BE2C (cell line): ENCODE data around the gene SEZ6.
A peak's percentile ranks its signal among the peaks of the same experiment; 100 is the strongest.

Experiments
- DNase-seq: peaks from one replicate; pipeline ENCODE4 v3.0.0-alpha.2; 2020
- H3K27me3 ChIP-seq: fragments of 250-450 bp; sonication (Bioruptor Pico); 2 replicates; pipeline ENCODE4 v1.5.1; 2020; ENCODE audit warnings: mild to moderate bottlenecking
- H3K36me3 ChIP-seq: fragments of 250-450 bp; sonication (Bioruptor Pico); 2 replicates; pipeline ENCODE4 v1.5.1; 2020; ENCODE audit warnings: mild to moderate bottlenecking
- H3K4me1 ChIP-seq: fragments of 250-450 bp; sonication (Bioruptor Pico); 2 replicates; pipeline ENCODE4 v1.5.1; 2020
- H3K4me3 ChIP-seq: 2 replicates; pipeline ENCODE4 v1.5.1; 2011; ENCODE audit warnings: low read depth, low read length
- H3K9me3 ChIP-seq: fragments of 250-450 bp; sonication (Bioruptor Pico); 2 replicates; pipeline ENCODE4 v1.5.1; 2020
- TF ChIP-seq, protein P1 (sequence below): IDR thresholded peaks from 2 replicates; pipeline ENCODE4 v1.5.1; 2012; ENCODE audit warnings: mild to moderate bottlenecking, low read depth, low read length

Gene SEZ6

DNA sequence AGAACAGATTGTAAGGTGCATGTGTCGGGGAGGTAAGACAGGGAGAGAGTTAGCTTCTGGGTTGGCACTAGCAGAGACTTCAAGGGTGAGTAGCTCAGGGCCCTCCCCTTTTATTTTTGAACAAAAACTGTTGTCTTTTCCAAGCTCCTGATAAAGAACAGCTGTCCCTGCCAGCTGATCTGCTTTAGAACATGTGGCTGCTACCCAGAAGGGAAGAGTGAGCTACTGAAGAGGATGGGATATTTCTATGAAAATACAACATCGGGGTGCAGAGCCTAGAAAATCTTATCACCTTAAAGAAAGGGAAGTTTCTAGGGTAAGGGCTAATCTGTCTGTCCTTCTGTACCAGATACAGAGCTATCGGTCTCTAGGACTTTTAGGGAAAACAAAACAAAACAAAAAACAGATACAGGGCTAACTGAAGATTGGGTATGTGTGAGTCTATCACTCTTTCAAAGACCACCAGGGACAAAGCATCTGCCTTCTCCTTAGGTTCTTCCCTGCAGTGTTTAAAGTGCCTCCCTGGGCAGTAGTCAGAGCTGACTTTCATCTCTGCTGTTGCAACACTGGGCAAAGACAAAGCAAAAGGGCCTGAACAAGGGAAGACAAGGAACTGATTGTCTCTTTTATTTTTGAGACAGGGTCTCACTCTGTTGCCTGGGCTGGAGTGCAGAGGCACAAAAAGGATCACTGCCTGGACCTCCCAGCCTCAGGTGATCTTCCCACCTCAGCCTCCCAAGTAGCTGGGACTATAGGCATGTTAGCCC is 97.9 kb downstream of the SEZ6 start:
- DNase-seq: no peak
- Histone ChIP-seq H3K4me3 (no peak overlapping the region), H3K9me3 (no peaks in the 10 kb centered on the region), H3K36me3 (peaks cover 49% of the 10 kb centered on the region), H3K4me1 (no peaks in the 10 kb centered on the region), H3K27me3 (no peaks in the 10 kb centered on the region)
- TF ChIP-seq, protein P1, sequence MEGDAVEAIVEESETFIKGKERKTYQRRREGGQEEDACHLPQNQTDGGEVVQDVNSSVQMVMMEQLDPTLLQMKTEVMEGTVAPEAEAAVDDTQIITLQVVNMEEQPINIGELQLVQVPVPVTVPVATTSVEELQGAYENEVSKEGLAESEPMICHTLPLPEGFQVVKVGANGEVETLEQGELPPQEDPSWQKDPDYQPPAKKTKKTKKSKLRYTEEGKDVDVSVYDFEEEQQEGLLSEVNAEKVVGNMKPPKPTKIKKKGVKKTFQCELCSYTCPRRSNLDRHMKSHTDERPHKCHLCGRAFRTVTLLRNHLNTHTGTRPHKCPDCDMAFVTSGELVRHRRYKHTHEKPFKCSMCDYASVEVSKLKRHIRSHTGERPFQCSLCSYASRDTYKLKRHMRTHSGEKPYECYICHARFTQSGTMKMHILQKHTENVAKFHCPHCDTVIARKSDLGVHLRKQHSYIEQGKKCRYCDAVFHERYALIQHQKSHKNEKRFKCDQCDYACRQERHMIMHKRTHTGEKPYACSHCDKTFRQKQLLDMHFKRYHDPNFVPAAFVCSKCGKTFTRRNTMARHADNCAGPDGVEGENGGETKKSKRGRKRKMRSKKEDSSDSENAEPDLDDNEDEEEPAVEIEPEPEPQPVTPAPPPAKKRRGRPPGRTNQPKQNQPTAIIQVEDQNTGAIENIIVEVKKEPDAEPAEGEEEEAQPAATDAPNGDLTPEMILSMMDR: no peak

- Histone ChIP-seq H3K36me3 (peaks cover 38% of the 10 kb centered on the region), H3K4me3 (no peak overlapping the region), H3K9me3 (no peaks in the 10 kb centered on the region), H3K4me1 (no peaks in the 10 kb centered on the region), H3K27me3 (no peaks in the 10 kb centered on the region)
- TF ChIP-seq, protein P1: no peak
- no peak for DNase-seq
These were observed 99.0 kb downstream of the SEZ6 start for GRCh38 chr17:28906706-28907438.

- TF ChIP-seq, protein P1: no peak
- Histone ChIP-seq H3K9me3 (no peaks in the 10 kb centered on the region), H3K36me3 (peaks cover 34% of the 10 kb centered on the region), H3K27me3 (no peaks in the 10 kb centered on the region), H3K4me1 (no peaks in the 10 kb centered on the region), H3K4me3 (no peak overlapping the region)
- DNase-seq: peak; percentile 23
These were observed 99.6 kb downstream of the SEZ6 start for GRCh38 chr17:28906276-28906675.
